RWPE1 (cell line): ENCODE results near the gene RIPK4.
"Not testable (repeated sequence)": the region's sequence is repeated elsewhere in the genome, so short reads cannot be mapped to it uniquely, and the experiment has no call there.

Experiments used
- CTCF ChIA-PET: fragments of 350-600 bp; sonication (Branson Sonifier 250); formaldehyde crosslinking; extraction: SDS; loops from one replicate; lab custom pipeline; 2021; lab: Yijun Ruan, JAX
- POLR2A ChIA-PET: fragments of 400-600 bp; formaldehyde crosslinking; extraction: SDS; loops from one replicate; lab custom pipeline; 2020; ENCODE audit warnings: antibody characterized with exemption; ENCODE audit not compliant: low non-redundant PET; lab: Yijun Ruan, JAX
- DNase-seq: peaks from one replicate; pipeline ENCODE4 v3.0.0; 2012; ENCODE audit warnings: low spot score
- H3K27ac ChIP-seq: fragments of 450-650 bp; 2 replicates; pipeline ENCODE4 v1.5.1; 2017
- TF ChIP-seq, protein P1 (sequence below): fragments of 450-650 bp; conservative IDR thresholded peaks from 2 replicates; pipeline ENCODE4 v1.5.1; 2017; ENCODE audit warnings: low read depth, mild to moderate bottlenecking

RIPK4 gene

DNA sequence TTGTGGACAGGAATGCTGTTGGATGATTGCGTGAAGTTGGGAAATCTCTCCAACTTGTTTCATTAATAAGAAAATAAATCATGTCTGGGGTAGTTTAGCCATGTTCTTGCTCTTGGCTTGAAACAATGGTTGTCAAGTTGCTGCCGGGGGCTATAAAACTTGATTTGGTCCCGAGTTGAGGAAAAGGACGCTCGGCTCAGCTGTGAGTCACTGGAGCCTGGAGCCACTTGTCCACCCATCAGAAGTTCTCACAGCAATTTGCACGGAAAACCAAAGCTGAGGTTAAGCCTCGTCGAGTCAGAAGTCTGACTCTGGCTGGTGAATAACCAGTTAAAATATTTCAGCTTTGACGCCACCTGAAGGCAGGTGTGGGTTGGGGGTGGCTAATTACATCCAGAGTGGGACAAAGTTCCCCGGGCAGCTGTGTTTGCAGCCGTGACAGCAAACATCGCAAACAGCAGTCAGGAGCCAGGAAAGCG, 19.7 kb upstream of the RIPK4 start:
- ChIA-PET CTCF (interaction anchor here (1.5 to 1.7 kb wide), 2 partner anchors 30 to 174 kb away, joined by 4 to 10 read pairs; no protein-coding TSS in a partner anchor), POLR2A (interaction anchor here (0.6 kb wide), 2 partner anchors 19 to 109 kb away, joined by 4 to 5 read pairs; no protein-coding TSS in a partner anchor)
- DNase-seq, result peak; percentile 87
- TF ChIP-seq, protein P1, sequence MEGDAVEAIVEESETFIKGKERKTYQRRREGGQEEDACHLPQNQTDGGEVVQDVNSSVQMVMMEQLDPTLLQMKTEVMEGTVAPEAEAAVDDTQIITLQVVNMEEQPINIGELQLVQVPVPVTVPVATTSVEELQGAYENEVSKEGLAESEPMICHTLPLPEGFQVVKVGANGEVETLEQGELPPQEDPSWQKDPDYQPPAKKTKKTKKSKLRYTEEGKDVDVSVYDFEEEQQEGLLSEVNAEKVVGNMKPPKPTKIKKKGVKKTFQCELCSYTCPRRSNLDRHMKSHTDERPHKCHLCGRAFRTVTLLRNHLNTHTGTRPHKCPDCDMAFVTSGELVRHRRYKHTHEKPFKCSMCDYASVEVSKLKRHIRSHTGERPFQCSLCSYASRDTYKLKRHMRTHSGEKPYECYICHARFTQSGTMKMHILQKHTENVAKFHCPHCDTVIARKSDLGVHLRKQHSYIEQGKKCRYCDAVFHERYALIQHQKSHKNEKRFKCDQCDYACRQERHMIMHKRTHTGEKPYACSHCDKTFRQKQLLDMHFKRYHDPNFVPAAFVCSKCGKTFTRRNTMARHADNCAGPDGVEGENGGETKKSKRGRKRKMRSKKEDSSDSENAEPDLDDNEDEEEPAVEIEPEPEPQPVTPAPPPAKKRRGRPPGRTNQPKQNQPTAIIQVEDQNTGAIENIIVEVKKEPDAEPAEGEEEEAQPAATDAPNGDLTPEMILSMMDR, result no peak
- H3K27ac ChIP-seq, result peak overlapping the region; percentile 92

DNA sequence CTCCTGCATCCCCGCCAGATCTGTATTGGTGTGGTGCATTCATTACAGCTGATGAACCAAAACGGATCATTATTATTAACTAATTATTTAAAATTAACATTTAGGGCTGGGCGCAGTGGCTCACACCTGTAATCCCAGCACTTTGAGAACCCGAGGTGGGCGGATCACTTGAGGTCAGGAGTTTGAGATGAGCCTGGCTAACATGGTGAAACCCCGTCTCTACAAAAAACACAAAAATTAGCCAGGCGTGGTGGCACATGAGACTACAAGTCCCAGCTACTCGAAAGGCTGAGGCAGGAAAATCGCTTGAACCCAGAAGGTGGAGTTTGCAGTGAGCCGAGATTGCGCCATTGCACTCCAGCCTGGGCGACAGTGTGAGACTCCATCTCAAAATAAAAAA, 18.4 kb upstream of the RIPK4 start:
- CTCF ChIA-PET, result interaction anchor here (1.7 kb wide), 1 partner anchor 173 kb away, joined by 10 read pairs; no protein-coding TSS in a partner anchor
- POLR2A ChIA-PET, DNase-seq: not testable (repeated sequence)
- H3K27ac ChIP-seq, result peak overlapping the region; percentile 92

DNA sequence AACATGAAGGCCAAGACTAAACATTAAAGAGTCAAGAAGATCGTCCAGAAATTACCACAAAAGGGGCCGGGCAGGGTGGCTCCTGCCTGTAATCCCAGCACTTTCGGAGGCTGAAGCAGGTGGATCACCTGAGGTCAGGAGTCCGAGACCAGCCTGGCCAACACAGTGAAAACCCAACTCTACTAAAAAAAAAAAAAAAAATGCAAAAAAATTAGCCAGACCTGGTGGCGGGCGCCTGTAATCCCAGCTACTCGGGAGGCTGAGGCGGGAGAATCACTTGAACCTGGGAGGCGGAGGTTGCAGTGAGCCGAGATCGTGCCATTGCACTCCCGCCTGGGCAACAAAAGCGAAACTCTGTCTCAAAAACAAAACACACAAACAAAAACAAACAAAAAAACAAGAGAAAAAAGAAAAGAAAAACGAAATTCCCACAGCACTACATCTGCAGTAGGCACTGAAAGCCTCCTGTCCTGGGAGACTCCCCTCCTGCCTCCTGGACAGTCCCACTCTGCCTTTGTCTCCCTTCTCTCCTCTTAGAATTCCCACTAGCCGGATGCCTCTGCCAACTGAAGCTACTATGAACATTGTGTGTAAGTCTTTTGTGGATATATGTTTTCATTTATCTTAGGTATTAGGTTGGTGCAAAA, 17.7 kb upstream of the RIPK4 start:
- ChIA-PET POLR2A (interaction anchor here (0.6 kb wide), 1 partner anchor 18 kb away, joined by 4 read pairs; no protein-coding TSS in a partner anchor), CTCF (interaction anchor here (1.2 to 1.8 kb wide), 3 partner anchors 32 to 340 kb away, joined by 4 to 8 read pairs (median 6); no protein-coding TSS in a partner anchor)
- no peak for DNase-seq
- TF ChIP-seq, protein P1, result no peak
- H3K27ac ChIP-seq, result peak overlapping the region; percentile 91

- TF ChIP-seq, protein P1, result no peak
- CTCF ChIA-PET, result interaction anchor here (0.7 to 1.8 kb wide), 4 partner anchors 15 to 341 kb away, joined by 4 to 8 read pairs (median 6); no protein-coding TSS in a partner anchor
- peak overlapping the region; percentile 91 for H3K27ac ChIP-seq
- POLR2A ChIA-PET, result no interaction called here
- peak; percentile 76 for DNase-seq
Measured at GRCh38 chr21:41783476-41784180, 16.8 kb upstream of the RIPK4 start.

- ChIA-PET CTCF (interaction anchor here (1.4 to 2.3 kb wide), 2 partner anchors 168 to 169 kb away, joined by 5 to 7 read pairs; no protein-coding TSS in a partner anchor), POLR2A (no interaction called here)
- DNase-seq, result no peak
- TF ChIP-seq, protein P1, result no peak
- no peak overlapping the region for H3K27ac ChIP-seq
Measured at GRCh38 chr21:41781050-41781410, 14.2 kb upstream of the RIPK4 start.

DNA sequence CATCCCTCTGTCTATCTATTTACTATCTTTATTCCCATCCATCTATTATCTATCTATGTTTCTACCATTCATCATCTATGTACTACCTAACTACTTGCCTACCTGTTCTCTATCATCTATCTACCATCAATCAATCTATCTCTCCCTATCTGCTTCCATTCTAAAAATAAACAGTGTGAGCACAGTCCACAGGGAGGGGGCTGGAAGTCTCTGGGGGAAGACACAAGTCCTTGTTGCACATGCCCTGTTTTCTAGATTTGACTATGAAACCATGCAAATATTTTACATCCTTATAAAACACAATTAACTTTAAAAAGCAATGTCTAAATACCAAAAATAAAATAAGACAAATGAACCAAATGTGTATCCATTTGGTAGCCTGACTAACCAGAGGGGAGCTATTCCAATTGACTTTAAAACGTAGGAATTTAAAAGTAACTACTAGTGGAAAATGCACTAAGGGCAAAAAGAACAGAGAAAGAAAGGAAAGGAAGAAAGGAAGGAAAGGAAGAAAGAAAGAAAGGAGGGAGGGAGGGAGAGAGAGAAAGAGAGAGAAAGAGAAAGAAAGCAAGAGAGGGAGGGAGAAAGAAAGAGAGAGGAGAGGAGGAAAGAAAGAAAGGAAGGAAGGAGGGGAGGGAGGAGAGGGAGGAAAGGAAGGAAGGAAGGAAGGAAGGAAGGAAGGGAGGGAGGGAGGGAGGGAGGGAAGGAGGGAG, 13.6 kb upstream of the RIPK4 start:
- no peak for DNase-seq
- TF ChIP-seq, protein P1, result no peak
- no peak overlapping the region for H3K27ac ChIP-seq
- ChIA-PET POLR2A (no interaction called here), CTCF (interaction anchor here (1.4 to 2.3 kb wide), 2 partner anchors 167 to 168 kb away, joined by 5 to 7 read pairs; no protein-coding TSS in a partner anchor)
